ENCODE data around the gene STEAP2.

The STEAP2 gene

DNA sequence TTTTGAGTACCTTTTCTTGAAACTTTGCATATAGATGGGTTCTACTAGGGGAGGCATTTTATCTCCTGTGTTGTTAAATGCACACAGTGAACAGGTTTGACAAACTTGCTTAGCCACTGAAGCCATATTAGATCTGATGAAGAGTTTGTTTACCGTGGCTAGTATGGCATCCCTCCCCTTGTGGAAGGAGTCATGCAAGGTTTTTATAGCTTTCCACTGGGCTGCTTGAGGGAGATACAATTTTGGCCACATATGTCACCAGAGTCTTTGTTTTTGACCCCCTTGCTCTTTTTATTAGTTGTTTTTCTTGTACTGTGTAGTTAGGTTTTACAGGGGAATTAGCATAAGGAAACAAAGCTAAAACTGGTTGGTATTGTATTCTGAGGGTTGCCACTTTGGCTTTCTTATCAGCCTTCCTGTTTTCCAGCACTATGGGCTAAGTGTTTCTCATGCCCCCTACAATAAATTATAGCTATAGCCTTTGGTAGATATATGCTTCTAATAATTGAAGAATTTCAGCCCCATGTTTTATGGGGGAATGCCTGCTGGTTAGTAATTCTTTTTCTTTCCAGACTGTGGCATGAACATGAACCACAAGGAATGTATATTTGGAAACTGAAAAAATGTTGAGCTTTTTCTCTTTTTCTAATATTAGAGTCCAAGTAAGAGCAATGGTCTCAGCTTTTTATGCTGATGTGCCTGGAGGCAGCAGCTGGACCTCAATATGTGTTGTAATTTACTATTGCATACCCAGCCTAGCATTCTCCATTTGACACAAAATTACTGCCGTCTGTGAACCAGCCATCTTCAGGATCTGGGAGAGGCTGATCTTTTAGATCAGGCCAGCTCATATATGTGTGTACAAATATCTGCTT, 18.4 kb upstream of the STEAP2 start:
- no peak for DNase-seq (ENCODE audit: low read depth in 2 of 2)

DNA sequence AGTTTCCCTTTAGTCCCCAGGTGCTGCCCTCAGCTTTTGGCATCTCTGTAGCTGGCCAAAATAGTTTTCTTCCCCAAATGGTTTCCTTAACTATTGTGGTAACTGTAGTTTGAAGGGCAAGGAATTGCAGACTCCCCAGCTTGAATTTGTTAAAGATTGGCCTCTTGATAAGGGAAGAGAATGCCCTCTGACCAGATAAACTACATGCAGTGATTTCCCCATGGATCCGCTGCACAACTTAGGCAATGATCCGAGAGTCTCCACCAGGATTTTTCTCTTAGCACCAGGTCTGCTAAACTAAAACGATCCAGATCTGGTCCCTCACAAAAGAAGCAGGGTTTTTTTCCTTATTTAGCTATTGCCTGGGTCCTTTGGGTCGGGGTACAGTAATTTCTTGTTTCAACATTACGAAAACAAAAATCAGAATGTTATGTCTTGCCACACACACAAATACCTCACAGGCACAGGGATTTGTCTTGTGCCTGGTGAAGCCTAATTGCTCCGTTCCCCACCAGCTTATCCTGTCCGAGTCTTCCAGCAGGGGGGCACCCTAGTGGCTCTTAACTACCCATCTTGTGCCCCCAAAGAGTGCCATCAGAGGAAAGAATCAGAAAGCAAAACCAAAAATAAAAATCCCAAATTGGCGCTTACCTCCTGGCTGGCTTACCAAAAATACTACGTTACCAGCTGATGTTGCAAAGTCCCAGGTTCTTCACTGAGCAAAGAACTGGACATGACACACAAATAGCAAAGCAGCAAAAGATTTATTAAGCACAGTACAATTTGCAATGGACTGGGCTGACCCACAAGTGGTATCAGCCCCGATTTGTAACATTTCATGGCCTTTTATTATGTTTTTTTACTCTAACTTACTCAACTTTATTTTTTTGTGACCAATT, 16.4 kb upstream of the STEAP2 start:
- no peak for DNase-seq (ENCODE audit: low read depth in 2 of 2)

- no peak for DNase-seq (ENCODE audit: low read depth in 2 of 2)
These were observed 9.9 kb upstream of the STEAP2 start for GRCh38 chr7:90201500-90202195.

GRCh38 chr7:90207956-90208355, 3.6 kb upstream of the STEAP2 start:
- DNase-seq (ENCODE audit: low read depth in 2 of 2), result no peak

DNA sequence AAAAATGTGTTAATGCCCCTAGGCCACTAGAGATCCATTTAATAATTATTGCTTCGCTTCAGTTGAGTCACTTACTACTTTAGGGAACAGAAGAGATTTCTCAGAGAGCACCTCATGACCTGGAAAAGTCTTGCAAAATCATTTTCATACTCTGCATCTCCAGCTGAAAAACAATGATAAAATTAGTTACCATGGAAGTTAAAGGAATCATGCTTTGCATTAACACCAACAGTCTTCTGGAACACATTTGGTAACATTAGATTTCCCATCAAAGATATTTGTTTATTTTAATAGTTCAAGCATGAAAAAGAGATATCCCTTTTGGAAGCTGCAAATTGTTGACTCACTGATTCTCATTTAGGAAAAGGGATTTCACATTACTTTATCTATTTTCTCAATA, 1.8 kb upstream of the STEAP2 start:
- DNase-seq (ENCODE audit: low read depth in 2 of 2), result no peak

DNA sequence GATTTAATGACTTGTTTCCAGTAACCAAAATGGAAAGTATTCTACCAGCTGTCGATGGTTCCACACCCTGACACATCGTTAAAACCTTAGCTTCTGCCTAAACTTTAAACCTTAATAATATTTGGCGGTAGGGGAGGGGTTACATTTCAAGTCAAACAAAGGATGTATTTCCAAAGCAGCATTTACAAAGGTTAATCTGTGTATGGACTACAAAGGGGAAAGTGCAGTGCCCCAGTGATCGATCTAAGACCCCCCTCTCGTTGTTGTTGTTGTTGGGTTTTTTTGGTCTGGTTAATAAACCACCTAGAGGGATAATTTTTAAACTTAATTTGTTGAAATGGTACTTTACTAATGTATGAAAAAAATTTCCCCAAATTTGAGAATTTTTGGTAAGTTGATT, 1.1 kb upstream of the STEAP2 start:
- no peak for DNase-seq (ENCODE audit: low read depth in 2 of 2)

DNA sequence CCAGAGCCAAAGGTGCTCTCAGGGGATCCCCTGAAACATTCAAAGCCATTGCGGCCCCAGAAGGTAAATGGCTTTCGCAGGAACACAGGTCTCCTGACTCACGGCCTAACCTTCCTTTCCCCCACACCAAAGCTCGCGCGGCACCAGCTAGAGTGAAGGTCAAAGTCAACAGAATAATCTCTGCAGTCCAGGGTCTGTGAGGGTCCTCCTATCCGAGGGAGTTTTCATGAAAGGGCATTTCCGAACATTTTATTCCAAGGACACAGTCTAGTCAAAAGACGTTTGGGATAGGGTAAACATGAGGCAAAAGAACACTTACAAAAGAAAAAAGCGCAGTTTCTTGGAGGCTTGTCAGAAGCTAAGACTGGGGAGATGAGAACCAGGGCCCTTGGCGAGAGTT, 559 bp upstream of the STEAP2 start:
- no peak for DNase-seq (ENCODE audit: low read depth in 2 of 2)

GRCh38 chr7:90212149-90212495, 582 bp downstream of the STEAP2 start:
- no peak for DNase-seq (ENCODE audit: low read depth in 2 of 2)

GRCh38 chr7:90213521-90213920, 2.0 kb downstream of the STEAP2 start:
- DNase-seq (ENCODE audit: low read depth in 2 of 2), result no peak

- no peak for DNase-seq (ENCODE audit: low read depth in 2 of 2)
These were observed 4.6 kb downstream of the STEAP2 start for GRCh38 chr7:90216080-90216674.

DNA sequence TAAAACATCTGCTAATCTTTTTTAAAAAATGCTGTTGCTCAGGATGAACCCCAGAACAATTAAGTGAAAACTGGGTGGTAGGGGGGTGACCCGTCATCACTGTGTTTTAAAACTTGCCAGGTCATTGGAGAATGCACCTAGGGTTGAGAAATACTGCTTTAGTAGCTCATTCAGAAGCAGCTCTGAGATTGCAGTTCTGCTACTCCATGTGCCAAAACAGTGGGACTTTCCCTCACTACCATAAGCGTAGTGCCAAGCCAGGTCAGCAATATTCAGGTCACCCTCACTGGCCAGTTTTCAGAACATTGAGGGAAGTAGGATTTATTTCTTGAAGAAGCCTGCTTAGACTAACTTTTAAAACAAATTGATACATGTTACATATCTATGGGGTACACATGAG, 5.2 kb downstream of the STEAP2 start:
- no peak for DNase-seq (ENCODE audit: low read depth in 2 of 2)

DNA sequence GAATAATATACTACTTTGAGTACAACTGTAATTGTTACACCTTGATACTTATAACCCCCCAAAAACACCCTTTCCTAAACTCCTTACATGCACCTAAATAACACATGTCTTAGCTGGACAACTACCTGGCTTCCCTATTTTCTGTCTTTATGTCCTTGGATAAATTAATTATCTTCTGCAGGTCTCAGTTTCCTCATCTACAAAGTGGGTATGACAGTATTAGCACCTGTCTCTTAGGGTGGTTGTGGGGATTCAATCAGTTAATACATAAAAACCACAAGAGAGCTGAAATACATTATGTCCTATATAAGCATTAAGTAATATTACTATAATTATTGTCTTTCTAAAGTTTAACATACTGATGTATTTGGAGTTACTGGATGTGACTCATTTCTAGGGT, 10.8 kb downstream of the STEAP2 start:
- no peak for DNase-seq (ENCODE audit: low read depth in 2 of 2)

- no peak for DNase-seq (ENCODE audit: low read depth in 2 of 2)
These were observed 11.5 kb downstream of the STEAP2 start for GRCh38 chr7:90222811-90223725.

- DNase-seq (ENCODE audit: low read depth in 2 of 2), result no peak
These were observed 12.7 kb downstream of the STEAP2 start for GRCh38 chr7:90224195-90224594.

GRCh38 chr7:90225181-90225580, 13.6 kb downstream of the STEAP2 start:
- no peak for DNase-seq (ENCODE audit: low read depth in 2 of 2)

- DNase-seq (ENCODE audit: low read depth in 2 of 2), result no peak
These were observed 14.1 kb downstream of the STEAP2 start for GRCh38 chr7:90225601-90226000.

DNA sequence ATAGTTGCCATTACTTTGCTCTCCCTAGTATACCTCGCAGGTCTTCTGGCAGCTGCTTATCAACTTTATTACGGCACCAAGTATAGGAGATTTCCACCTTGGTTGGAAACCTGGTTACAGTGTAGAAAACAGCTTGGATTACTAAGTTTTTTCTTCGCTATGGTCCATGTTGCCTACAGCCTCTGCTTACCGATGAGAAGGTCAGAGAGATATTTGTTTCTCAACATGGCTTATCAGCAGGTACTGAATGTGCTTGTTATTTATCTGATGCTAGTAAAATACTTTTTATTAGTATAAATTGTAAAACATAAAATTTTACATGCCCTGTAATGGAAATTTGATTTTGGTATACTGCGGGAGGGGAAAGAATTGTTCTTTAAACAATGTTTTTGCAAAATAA, 15.7 kb downstream of the STEAP2 start:
- DNase-seq (ENCODE audit: low read depth in 2 of 2), result no peak

DNA sequence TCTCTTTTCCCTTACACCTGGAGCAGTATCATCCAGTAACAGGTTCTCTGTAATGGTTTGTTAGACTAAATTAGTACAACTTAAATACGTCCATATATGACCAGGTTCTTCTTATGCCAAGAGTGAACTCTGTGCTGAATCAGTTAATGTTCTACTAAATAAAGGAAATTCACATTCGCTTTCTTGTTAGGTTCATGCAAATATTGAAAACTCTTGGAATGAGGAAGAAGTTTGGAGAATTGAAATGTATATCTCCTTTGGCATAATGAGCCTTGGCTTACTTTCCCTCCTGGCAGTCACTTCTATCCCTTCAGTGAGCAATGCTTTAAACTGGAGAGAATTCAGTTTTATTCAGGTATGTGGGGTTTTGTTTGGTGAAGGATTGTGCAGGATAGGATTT, 18.1 kb downstream of the STEAP2 start:
- no peak for DNase-seq (ENCODE audit: low read depth in 2 of 2)

- DNase-seq (ENCODE audit: low read depth in 2 of 2), result no peak
These were observed 19.3 kb downstream of the STEAP2 start for GRCh38 chr7:90230834-90231233.

GRCh38 chr7:90231304-90231703, 19.8 kb downstream of the STEAP2 start:
- no peak for DNase-seq (ENCODE audit: low read depth in 2 of 2)

- no peak for DNase-seq (ENCODE audit: low read depth in 2 of 2)
These were observed 20.9 kb downstream of the STEAP2 start for GRCh38 chr7:90232430-90232829.
